ENCODE data around the gene ANTXR1.

DNA sequence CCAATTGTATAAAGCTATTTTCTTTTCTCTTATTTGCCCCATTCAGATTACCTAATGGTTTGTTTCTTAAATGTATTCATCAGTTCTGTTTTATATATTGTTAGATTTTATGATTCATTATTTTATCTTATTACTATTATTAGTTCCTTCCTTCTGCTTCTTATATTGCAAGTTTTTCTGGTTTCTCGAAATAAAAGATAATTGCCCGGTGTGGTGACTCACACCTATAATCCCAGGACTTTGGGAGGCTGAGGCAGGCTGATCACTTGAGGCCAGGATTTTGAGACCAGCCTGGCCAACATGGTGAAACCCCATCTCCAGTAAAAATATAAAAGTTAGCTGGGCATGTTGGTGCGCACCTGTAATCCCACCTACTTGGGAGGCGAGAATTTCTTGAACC, 37.8 kb downstream of the ANTXR1 start:
- no peak for TF ChIP-seq EZH2 (IDR thresholded peaks at IDR 0.05; ENCODE audit: low read depth)
- TF ChIP-seq, protein P1, sequence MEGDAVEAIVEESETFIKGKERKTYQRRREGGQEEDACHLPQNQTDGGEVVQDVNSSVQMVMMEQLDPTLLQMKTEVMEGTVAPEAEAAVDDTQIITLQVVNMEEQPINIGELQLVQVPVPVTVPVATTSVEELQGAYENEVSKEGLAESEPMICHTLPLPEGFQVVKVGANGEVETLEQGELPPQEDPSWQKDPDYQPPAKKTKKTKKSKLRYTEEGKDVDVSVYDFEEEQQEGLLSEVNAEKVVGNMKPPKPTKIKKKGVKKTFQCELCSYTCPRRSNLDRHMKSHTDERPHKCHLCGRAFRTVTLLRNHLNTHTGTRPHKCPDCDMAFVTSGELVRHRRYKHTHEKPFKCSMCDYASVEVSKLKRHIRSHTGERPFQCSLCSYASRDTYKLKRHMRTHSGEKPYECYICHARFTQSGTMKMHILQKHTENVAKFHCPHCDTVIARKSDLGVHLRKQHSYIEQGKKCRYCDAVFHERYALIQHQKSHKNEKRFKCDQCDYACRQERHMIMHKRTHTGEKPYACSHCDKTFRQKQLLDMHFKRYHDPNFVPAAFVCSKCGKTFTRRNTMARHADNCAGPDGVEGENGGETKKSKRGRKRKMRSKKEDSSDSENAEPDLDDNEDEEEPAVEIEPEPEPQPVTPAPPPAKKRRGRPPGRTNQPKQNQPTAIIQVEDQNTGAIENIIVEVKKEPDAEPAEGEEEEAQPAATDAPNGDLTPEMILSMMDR (conservative IDR thresholded peaks at IDR 0.05) = no peak
